Left lung (tissue), 14 donors: ENCODE measurements around the gene ADCYAP1. TPM values are rescaled to one million over a fixed set of nuclear protein-coding genes. Genes with fewer than 3 reads are reported as not detected.
A peak's percentile ranks its signal among the peaks of the same experiment; 100 is the strongest.
"Not testable (repeated sequence)": the region's sequence is repeated elsewhere in the genome, so short reads cannot be mapped to it uniquely, and the experiment has no call there.

Experiments
- ATAC-seq: fragments of 200-7000 bp; cut with Tn5 transposase; one replicate; pipeline ENCODE4 v1.9.1; 2020; ENCODE audit warnings: moderate library complexity
- DNase-seq, 4 donors: peaks; one replicate each; pipeline ENCODE4 v3.0.0-alpha.2; 2013 to 2020
- H3K27ac ChIP-seq, 2 donors: fragments of 200-600 bp; sonication (generic) in 1 of 2; one replicate each; pipeline versions ENCODE4 v1.5.0 to v1.8.0; 2020 to 2021
- H3K27me3 ChIP-seq, 2 donors: fragments of 200-600 bp; sonication (generic) in 1 of 2; one replicate each; pipeline versions ENCODE4 v1.5.0 to v1.8.0; 2020 to 2021
- H3K36me3 ChIP-seq, 2 donors: fragments of 200-600 bp; sonication (generic) in 1 of 2; one replicate each; pipeline versions ENCODE4 v1.5.0 to v1.8.0; 2020 to 2021
- H3K4me1 ChIP-seq, 2 donors: fragments of 200-600 bp; one replicate each; pipeline ENCODE4 v1.8.0; 2021
- H3K4me3 ChIP-seq, 2 donors: fragments of 200-600 bp; sonication (generic) in 1 of 2; one replicate each; pipeline versions ENCODE4 v1.5.0 to v1.8.0; 2020 to 2021; ENCODE audit warnings: mild to moderate bottlenecking in 1 of 2
- H3K9me3 ChIP-seq, 2 donors: fragments of 200-600 bp; sonication (generic) in 1 of 2; one replicate each; pipeline versions ENCODE4 v1.5.0 to v1.8.0; 2020 to 2021
- CTCF ChIP-seq, 2 donors: fragments of 200-600 bp; sonication (generic) in 1 of 2; IDR thresholded peaks; one replicate each; pipeline versions ENCODE4 v1.5.0 to v1.8.0; 2021; ENCODE audit warnings: antibody characterized with exemption in 2 of 2
- intact Hi-C, 2 donors: fragments of 100-400 bp; cut with DNase I; formaldehyde crosslinking; loops; one replicate each; pipeline versions ENCODE4 v1.11.2 to v1.14.2; 2022
- long read RNA-seq, 12 donors: library from polyadenylated mRNA in 2 of 12; unstranded in 2 of 12; transcript quantifications; one replicate each; pipeline ENCODE4 v2.0.0 and lab custom pipeline, GENCODE V29; 2019 to 2026
- polyA plus RNA-seq, 6 donors: library from polyadenylated mRNA; unstranded; fragments of 120-200 nt; gene quantifications; one replicate each; pipeline ENCODE4 v1.2.1, GENCODE V29; 2013; ENCODE audit not compliant: insufficient read length in 6 of 6
- total RNA-seq, 2 donors: library from RNA; stranded (reverse); fragmentation: NEBNext Ultra II Directional; extraction: Animal tissue kit (Norgen Biotek cat#: 25700); gene quantifications; one replicate each; pipeline ENCODE4 v1.2.1, GENCODE V29; 2021
- donor health status: DM: no; HTN: yes; CAD: no.
- donor health status: DM: no; HTN: no; CAD: no.

ADCYAP1 gene
- total RNA-seq = under 1 TPM in 1 of 2 donors, not detected in 1; 0.08 TPM
- under 1 TPM in 5 of 6 donors, not detected in 1; 0.07 to 0.19 (median 0.11) TPM for polyA plus RNA-seq
- long read RNA-seq, donor 1 = 0 reads
- long read RNA-seq, donor 2 = 0 reads
- long read RNA-seq, donor 3 = 0 reads
- long read RNA-seq, donor 4 = 0 reads
- long read RNA-seq, donor 5 = 0 reads
- long read RNA-seq, donor 6 = 0 reads
- long read RNA-seq, donor 7 = 0 reads
- long read RNA-seq, donor 8 = 0 reads
- long read RNA-seq, donor 9 = 0 reads
- long read RNA-seq, donor 10 = 0 reads
- long read RNA-seq, donor 11 = 0 reads
- long read RNA-seq, donor 12, partial matches to known transcripts = 0 of 1 reads
- long read RNA-seq, donor 12, other reads (novel, unspliced or antisense) = 0 of 1 reads

GRCh38 chr18:904218-905090, at the start of gene ADCYAP1:
TSS of gene ADCYAP1 (plus strand) at chr18:904871. CDS start at chr18:905387, 516 bp downstream.
- Histone ChIP-seq H3K4me3 (no peak within 1 kb of the TSS), H3K9me3 (no peaks in the 10 kb centered on the region), H3K4me1 (peaks cover 15 to 32% of the 10 kb centered on the region in 2 donors), H3K36me3 (no peaks in the 10 kb centered on the region), H3K27ac (no peak within 1 kb of the TSS), H3K27me3 (peaks cover 74 to 100% of the 10 kb centered on the region in 2 donors)
- DNase-seq = peak in 1 of 4 donors; percentile 57
- ATAC-seq = no peak
- no peak for TF ChIP-seq CTCF (IDR thresholded peaks at IDR 0.05)
- intact Hi-C loops = no loop called here

- no peak for DNase-seq
- Histone ChIP-seq H3K4me1 (no peaks in the 10 kb centered on the region), H3K36me3 (no peaks in the 10 kb centered on the region), H3K27ac (no peak overlapping the region), H3K4me3 (no peak overlapping the region), H3K9me3 (no peaks in the 10 kb centered on the region), H3K27me3 (no peaks in the 10 kb centered on the region)
- intact Hi-C loops = no loop called here
- ATAC-seq = no peak
- no peak for TF ChIP-seq CTCF (IDR thresholded peaks at IDR 0.05)
These were observed 46.7 kb upstream of the ADCYAP1 start for GRCh38 chr18:857986-858385.

GRCh38 chr18:864872-865273, 39.8 kb upstream of the ADCYAP1 start:
- intact Hi-C loops = loop anchor here in 1 of 2 donors (5.0 kb wide), 1 partner anchor 92 kb away; no protein-coding TSS in a partner anchor
- Histone ChIP-seq H3K27ac (no peak overlapping the region), H3K4me3 (no peak overlapping the region), H3K4me1 (peaks cover 0 to 6% of the 10 kb centered on the region in 2 donors), H3K27me3 (peaks cover 0 to 27% of the 10 kb centered on the region in 2 donors), H3K9me3 (no peaks in the 10 kb centered on the region), H3K36me3 (no peaks in the 10 kb centered on the region)
- ATAC-seq (peak; percentile 98), DNase-seq (peak; percentile 47 to 84 (median 64))
- peak; percentile 75 to 96 for TF ChIP-seq CTCF (IDR thresholded peaks at IDR 0.05)

- H3K4me1 ChIP-seq = peaks cover 0 to 6% of the 10 kb centered on the region in 2 donors
- no peak overlapping the region for H3K4me3 ChIP-seq
- H3K36me3 ChIP-seq = no peaks in the 10 kb centered on the region
- no peak overlapping the region for H3K27ac ChIP-seq
- intact Hi-C loops = loop anchor here in 1 of 2 donors (5.0 kb wide), 1 partner anchor 90 kb away; no protein-coding TSS in a partner anchor
- DNase-seq (no peak), ATAC-seq (no peak)
- no peaks in the 10 kb centered on the region for H3K9me3 ChIP-seq
- TF ChIP-seq CTCF (IDR thresholded peaks at IDR 0.05) = no peak
- peaks cover 0 to 27% of the 10 kb centered on the region in 2 donors for H3K27me3 ChIP-seq
These were observed 37.4 kb upstream of the ADCYAP1 start for GRCh38 chr18:867257-867656.

GRCh38 chr18:873426-873825, 31.2 kb upstream of the ADCYAP1 start:
- H3K27ac ChIP-seq, H3K4me3 ChIP-seq: not testable (repeated sequence)

More at GRCh38 chr18:873426-873825, 31.2 kb upstream of the ADCYAP1 start:
- ATAC-seq, H3K27me3 ChIP-seq, H3K4me1 ChIP-seq, H3K36me3 ChIP-seq, intact Hi-C loops, H3K9me3 ChIP-seq, DNase-seq: not testable (repeated sequence)
